ENCODE measurements around the gene ARHGEF26.

DNA sequence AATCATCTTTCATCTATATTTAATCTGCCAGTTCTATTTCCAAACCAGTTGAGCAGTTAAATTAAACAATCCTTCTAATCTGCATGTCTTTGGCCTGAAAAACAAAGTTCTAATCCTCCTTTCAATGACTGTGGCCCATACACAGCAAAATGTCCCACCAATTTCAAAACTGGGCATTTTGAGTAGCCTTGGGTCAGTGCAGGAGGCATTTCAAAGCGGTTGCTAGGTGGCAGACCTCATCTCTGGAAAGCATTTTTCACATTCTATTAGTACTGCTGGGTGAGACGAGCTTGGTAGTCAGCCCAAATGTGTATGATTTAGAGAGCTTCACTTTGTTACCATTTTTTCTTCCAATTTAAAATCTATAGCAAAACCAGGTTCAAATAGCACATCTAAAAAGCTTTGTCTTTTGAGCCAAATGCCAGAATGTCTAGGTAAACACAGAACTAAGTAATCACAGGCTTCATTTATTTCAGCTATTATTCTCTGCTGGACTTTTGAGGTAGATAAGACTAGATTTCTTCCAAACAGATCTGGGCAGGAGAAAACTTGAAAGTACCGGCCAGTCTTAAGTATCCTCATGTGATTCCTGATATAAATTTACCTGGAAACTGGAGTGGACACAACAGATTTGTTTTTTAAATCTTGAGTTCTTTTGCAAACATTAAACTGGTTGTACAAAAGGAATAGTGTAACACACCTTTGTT, 8.9 kb upstream of the ARHGEF26 start:
- TF ChIP-seq, protein P1, sequence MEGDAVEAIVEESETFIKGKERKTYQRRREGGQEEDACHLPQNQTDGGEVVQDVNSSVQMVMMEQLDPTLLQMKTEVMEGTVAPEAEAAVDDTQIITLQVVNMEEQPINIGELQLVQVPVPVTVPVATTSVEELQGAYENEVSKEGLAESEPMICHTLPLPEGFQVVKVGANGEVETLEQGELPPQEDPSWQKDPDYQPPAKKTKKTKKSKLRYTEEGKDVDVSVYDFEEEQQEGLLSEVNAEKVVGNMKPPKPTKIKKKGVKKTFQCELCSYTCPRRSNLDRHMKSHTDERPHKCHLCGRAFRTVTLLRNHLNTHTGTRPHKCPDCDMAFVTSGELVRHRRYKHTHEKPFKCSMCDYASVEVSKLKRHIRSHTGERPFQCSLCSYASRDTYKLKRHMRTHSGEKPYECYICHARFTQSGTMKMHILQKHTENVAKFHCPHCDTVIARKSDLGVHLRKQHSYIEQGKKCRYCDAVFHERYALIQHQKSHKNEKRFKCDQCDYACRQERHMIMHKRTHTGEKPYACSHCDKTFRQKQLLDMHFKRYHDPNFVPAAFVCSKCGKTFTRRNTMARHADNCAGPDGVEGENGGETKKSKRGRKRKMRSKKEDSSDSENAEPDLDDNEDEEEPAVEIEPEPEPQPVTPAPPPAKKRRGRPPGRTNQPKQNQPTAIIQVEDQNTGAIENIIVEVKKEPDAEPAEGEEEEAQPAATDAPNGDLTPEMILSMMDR (IDR thresholded peaks at IDR 0.05): no peak
- no peak for TF ChIP-seq POLR2AphosphoS5 (IDR thresholded peaks at IDR 0.05; ENCODE audit: insufficient read depth in 1 of 2, low read depth in 1 of 2)
- TF ChIP-seq POLR2A (IDR thresholded peaks at IDR 0.05): no peak

Data from vagina (tissue), 2 donors.